WTC11 (cell line): ENCODE measurements around the gene CTNNA2. TPM values are rescaled to one million over a fixed set of nuclear protein-coding genes. Genes with fewer than 3 reads are reported as not detected.

ENCODE experiments used
- ATAC-seq: fragments of 200-7000 bp; cut with Tn5 transposase; 2 replicates; pipeline ENCODE4 v1.10.0; 2021; ENCODE audit warnings: mild to moderate bottlenecking, moderate library complexity
- CTCF ChIA-PET: fragments of 300-600 bp; sonication (Branson Sonifier 250); formaldehyde crosslinking; loops from one replicate; lab custom pipeline; 2021; ENCODE audit warnings: antibody characterized with exemption; lab: Charles Lee
- POLR2A ChIA-PET: fragments of 350-600 bp; sonication (Branson Sonifier 250); formaldehyde crosslinking; loops from one replicate; lab custom pipeline; 2021; ENCODE audit warnings: antibody characterized with exemption; lab: Charles Lee
- DNase-seq: peaks from one replicate; pipeline ENCODE4 v3.0.0; 2021; ENCODE audit warnings: low spot score
- H3K27ac Mint-ChIP-seq: 2 replicates; pipeline ENCODE4 v1.8.0; 2021; ENCODE audit warnings: mixed read lengths
- H3K27me3 Mint-ChIP-seq: 2 replicates; pipeline ENCODE4 v1.8.0; 2021; ENCODE audit warnings: low read depth, mild to moderate bottlenecking, moderate library complexity, mixed read lengths
- H3K36me3 Mint-ChIP-seq: 2 replicates; pipeline ENCODE4 v1.8.0; 2021; ENCODE audit warnings: mixed read lengths
- H3K4me1 Mint-ChIP-seq: 2 replicates; pipeline ENCODE4 v1.8.0; 2022; ENCODE audit warnings: mixed read lengths
- H3K4me3 Mint-ChIP-seq: 2 replicates; pipeline ENCODE4 v1.8.0; 2021; ENCODE audit warnings: mild to moderate bottlenecking, moderate library complexity, mixed read lengths
- H3K9me3 Mint-ChIP-seq: 2 replicates; pipeline ENCODE4 v1.8.0; 2021; ENCODE audit warnings: mixed read lengths
- CBFB ChIP-seq: sonication (generic); formaldehyde crosslinking; IDR thresholded peaks from 2 replicates; pipeline ENCODE4 v1.8.1; 2022; ENCODE audit warnings: mild to moderate bottlenecking, low read depth, missing genetic modification reagents
- EMX1 ChIP-seq: fragments of 250-450 bp; sonication (Bioruptor Pico); IDR thresholded peaks from 2 replicates; pipeline ENCODE4 v1.8.0; 2021; ENCODE audit warnings: mild to moderate bottlenecking
- ESRRA ChIP-seq: sonication (generic); formaldehyde crosslinking; IDR thresholded peaks from 2 replicates; pipeline ENCODE4 v1.8.1; 2022; ENCODE audit warnings: mild to moderate bottlenecking, missing genetic modification reagents, borderline replicate concordance
- FOXK1 ChIP-seq: sonication (generic); formaldehyde crosslinking; IDR thresholded peaks from 2 replicates; pipeline ENCODE4 v1.8.0; 2022; ENCODE audit warnings: mild to moderate bottlenecking, moderate library complexity, missing genetic modification reagents
- GRHL2 ChIP-seq: fragments of 250-450 bp; sonication (Bioruptor Pico); IDR thresholded peaks from 2 replicates; pipeline ENCODE4 v1.8.0; 2022; ENCODE audit warnings: mild to moderate bottlenecking, moderate library complexity; ENCODE audit not compliant: insufficient replicate concordance, severe bottlenecking
- JUN ChIP-seq: sonication (generic); formaldehyde crosslinking; IDR thresholded peaks from 2 replicates; pipeline ENCODE4 v1.8.0; 2023; ENCODE audit warnings: mild to moderate bottlenecking, missing genetic modification reagents
- MYBL2 ChIP-seq: sonication (generic); formaldehyde crosslinking; IDR thresholded peaks from 2 replicates; pipeline ENCODE4 v1.8.1; 2023; ENCODE audit warnings: mild to moderate bottlenecking, moderate library complexity, missing genetic modification reagents
- NFYB ChIP-seq: sonication (generic); formaldehyde crosslinking; conservative IDR thresholded peaks from 2 replicates; pipeline ENCODE4 v1.8.0; 2022; ENCODE audit warnings: low read depth, missing genetic modification reagents
- NR1H2 ChIP-seq: sonication (generic); formaldehyde crosslinking; IDR thresholded peaks from 2 replicates; pipeline ENCODE4 v1.9.0; 2021; ENCODE audit warnings: mild to moderate bottlenecking, moderate library complexity, missing genetic modification reagents
- OVOL2 ChIP-seq: fragments of 250-450 bp; sonication (Bioruptor Pico); IDR thresholded peaks from 2 replicates; pipeline ENCODE4 v1.9.0; 2021; ENCODE audit warnings: mild to moderate bottlenecking, borderline replicate concordance
- TCF7 ChIP-seq: sonication (generic); formaldehyde crosslinking; IDR thresholded peaks from 2 replicates; pipeline ENCODE4 v1.8.0; 2022; ENCODE audit warnings: mild to moderate bottlenecking, low read depth, missing genetic modification reagents, moderate library complexity
- TP53 ChIP-seq: sonication (generic); formaldehyde crosslinking; IDR thresholded peaks from 2 replicates; pipeline ENCODE4 v1.8.1; 2023; ENCODE audit warnings: mild to moderate bottlenecking, missing genetic modification reagents
- ZNF138 ChIP-seq: sonication (generic); formaldehyde crosslinking; conservative IDR thresholded peaks from 2 replicates; pipeline ENCODE4 v1.8.1; 2022; ENCODE audit warnings: mild to moderate bottlenecking, moderate library complexity, missing genetic modification reagents
- ZNF232 ChIP-seq: sonication (generic); formaldehyde crosslinking; IDR thresholded peaks from 2 replicates; pipeline ENCODE4 v1.8.0; 2022; ENCODE audit warnings: mild to moderate bottlenecking, missing genetic modification reagents
- ZNF263 ChIP-seq: sonication (generic); formaldehyde crosslinking; IDR thresholded peaks from 2 replicates; pipeline ENCODE4 v1.8.1; 2022; ENCODE audit warnings: low read depth, mild to moderate bottlenecking, moderate library complexity, missing genetic modification reagents
- total RNA-seq: library from RNA; stranded (reverse); gene quantifications from 3 replicates; pipeline ENCODE4 v1.2.3, GENCODE V29; 2021
- TF ChIP-seq, protein P1 (sequence below): sonication (generic); formaldehyde crosslinking; IDR thresholded peaks from 2 replicates; pipeline ENCODE4 v1.8.0; 2023; ENCODE audit warnings: missing genetic modification reagents, mild to moderate bottlenecking, borderline replicate concordance
- TF ChIP-seq, protein P2 (sequence below): sonication (generic); formaldehyde crosslinking; IDR thresholded peaks from 2 replicates; pipeline ENCODE4 v1.8.0; 2022; ENCODE audit warnings: missing genetic modification reagents
- TF ChIP-seq, protein P3 (sequence below): sonication (generic); formaldehyde crosslinking; IDR thresholded peaks from 2 replicates; pipeline ENCODE4 v1.8.0; 2022; ENCODE audit warnings: mild to moderate bottlenecking, missing genetic modification reagents
- TF ChIP-seq, protein P4 (sequence below): sonication (generic); formaldehyde crosslinking; IDR thresholded peaks from 2 replicates; pipeline ENCODE4 v1.8.1; 2023; ENCODE audit warnings: mild to moderate bottlenecking, missing genetic modification reagents, moderate library complexity
- TF ChIP-seq, protein P5 (sequence below): sonication (generic); formaldehyde crosslinking; IDR thresholded peaks from 2 replicates; pipeline ENCODE4 v1.8.1; 2023; ENCODE audit warnings: mild to moderate bottlenecking, missing genetic modification reagents, moderate library complexity

CTNNA2 gene
- total RNA-seq, 1 experiment from 2014 or later, result 3.8 TPM

DNA sequence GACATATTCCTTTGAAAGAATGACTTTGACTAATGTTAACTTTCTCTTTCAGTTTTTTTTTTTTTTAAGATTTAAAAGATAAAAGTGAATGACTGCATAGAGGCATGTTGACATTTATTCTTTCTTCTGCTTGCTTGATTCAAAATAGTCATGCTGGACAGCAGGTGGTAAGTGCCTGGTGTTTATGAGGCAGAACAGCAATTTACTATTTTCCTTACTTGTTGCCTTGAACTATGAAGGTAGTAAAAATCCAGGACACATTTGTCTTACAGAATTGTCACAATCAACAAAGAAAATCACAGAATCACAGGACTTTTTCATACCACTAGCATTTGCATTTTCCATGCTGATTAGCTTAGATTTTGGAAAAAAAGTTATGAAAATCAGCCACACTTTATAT, 388.3 kb downstream of the CTNNA2 start (continued):
- TF ChIP-seq, protein P1, sequence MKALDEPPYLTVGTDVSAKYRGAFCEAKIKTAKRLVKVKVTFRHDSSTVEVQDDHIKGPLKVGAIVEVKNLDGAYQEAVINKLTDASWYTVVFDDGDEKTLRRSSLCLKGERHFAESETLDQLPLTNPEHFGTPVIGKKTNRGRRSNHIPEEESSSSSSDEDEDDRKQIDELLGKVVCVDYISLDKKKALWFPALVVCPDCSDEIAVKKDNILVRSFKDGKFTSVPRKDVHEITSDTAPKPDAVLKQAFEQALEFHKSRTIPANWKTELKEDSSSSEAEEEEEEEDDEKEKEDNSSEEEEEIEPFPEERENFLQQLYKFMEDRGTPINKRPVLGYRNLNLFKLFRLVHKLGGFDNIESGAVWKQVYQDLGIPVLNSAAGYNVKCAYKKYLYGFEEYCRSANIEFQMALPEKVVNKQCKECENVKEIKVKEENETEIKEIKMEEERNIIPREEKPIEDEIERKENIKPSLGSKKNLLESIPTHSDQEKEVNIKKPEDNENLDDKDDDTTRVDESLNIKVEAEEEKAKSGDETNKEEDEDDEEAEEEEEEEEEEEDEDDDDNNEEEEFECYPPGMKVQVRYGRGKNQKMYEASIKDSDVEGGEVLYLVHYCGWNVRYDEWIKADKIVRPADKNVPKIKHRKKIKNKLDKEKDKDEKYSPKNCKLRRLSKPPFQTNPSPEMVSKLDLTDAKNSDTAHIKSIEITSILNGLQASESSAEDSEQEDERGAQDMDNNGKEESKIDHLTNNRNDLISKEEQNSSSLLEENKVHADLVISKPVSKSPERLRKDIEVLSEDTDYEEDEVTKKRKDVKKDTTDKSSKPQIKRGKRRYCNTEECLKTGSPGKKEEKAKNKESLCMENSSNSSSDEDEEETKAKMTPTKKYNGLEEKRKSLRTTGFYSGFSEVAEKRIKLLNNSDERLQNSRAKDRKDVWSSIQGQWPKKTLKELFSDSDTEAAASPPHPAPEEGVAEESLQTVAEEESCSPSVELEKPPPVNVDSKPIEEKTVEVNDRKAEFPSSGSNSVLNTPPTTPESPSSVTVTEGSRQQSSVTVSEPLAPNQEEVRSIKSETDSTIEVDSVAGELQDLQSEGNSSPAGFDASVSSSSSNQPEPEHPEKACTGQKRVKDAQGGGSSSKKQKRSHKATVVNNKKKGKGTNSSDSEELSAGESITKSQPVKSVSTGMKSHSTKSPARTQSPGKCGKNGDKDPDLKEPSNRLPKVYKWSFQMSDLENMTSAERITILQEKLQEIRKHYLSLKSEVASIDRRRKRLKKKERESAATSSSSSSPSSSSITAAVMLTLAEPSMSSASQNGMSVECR, result no peak
- TF ChIP-seq MYBL2 (CRISPR knock-in tag), result no peak
- no peak for TF ChIP-seq ZNF263 (CRISPR knock-in tag)
- TF ChIP-seq FOXK1 (CRISPR knock-in tag), result no peak
- TF ChIP-seq EMX1 (CRISPR knock-in tag), result no peak
- no peak for TF ChIP-seq JUN (CRISPR knock-in tag)
- no peak for TF ChIP-seq NFYB
- no peak for TF ChIP-seq NR1H2 (CRISPR knock-in tag)
- TF ChIP-seq, protein P2, sequence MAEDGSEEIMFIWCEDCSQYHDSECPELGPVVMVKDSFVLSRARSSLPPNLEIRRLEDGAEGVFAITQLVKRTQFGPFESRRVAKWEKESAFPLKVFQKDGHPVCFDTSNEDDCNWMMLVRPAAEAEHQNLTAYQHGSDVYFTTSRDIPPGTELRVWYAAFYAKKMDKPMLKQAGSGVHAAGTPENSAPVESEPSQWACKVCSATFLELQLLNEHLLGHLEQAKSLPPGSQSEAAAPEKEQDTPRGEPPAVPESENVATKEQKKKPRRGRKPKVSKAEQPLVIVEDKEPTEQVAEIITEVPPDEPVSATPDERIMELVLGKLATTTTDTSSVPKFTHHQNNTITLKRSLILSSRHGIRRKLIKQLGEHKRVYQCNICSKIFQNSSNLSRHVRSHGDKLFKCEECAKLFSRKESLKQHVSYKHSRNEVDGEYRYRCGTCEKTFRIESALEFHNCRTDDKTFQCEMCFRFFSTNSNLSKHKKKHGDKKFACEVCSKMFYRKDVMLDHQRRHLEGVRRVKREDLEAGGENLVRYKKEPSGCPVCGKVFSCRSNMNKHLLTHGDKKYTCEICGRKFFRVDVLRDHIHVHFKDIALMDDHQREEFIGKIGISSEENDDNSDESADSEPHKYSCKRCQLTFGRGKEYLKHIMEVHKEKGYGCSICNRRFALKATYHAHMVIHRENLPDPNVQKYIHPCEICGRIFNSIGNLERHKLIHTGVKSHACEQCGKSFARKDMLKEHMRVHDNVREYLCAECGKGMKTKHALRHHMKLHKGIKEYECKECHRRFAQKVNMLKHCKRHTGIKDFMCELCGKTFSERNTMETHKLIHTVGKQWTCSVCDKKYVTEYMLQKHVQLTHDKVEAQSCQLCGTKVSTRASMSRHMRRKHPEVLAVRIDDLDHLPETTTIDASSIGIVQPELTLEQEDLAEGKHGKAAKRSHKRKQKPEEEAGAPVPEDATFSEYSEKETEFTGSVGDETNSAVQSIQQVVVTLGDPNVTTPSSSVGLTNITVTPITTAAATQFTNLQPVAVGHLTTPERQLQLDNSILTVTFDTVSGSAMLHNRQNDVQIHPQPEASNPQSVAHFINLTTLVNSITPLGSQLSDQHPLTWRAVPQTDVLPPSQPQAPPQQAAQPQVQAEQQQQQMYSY (CRISPR knock-in tag), result no peak
- TF ChIP-seq CBFB, result no peak

DNA sequence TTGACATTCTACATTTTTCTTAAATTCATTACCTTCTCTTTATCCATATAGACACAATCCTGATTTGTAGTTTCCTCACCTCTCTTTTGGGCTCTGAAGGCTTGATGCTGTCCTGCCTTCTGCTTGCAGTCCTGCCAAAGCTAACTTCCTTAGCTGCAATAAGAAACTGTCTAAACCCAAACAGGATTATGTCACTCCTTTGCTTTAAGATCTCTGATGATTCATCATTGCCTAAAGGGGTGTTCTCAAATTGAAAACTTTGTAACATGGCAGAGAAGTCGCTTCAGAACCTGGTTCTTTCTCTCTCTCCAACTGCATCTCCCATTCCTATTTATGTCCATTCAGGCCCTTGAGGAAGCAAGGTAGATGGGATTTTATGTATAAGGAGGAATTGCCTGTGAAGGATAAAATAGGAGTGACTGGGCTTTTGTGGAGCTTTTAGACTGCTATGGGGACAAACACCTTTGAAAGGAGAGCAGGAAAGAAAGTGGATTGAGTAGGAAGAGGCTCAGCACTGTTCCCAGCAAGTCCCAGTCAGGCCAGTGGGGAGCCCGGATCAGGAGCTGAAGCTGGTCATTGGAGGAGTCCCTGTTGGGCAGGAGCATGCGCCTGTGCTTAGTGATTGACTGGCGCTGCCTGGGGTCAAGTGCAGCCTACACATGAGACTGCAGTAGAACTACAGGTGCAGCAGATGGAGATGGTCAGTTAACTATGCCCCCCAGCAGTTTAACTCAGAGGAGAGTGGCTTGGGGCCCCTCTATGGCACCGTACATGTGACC, 390.6 kb downstream of the CTNNA2 start:
- ATAC-seq (peak; percentile 66), DNase-seq (no peak)
- Mint-ChIP-seq H3K36me3 (no peaks in the 10 kb centered on the region), H3K9me3 (no peaks in the 10 kb centered on the region), H3K27ac (no peak overlapping the region), H3K27me3 (no peaks in the 10 kb centered on the region), H3K4me3 (no peak overlapping the region), H3K4me1 (peaks cover 10% of the 10 kb centered on the region)
- ChIA-PET CTCF (no interaction called here), POLR2A (no interaction called here)
- TF ChIP-seq NR1H2 (CRISPR knock-in tag) (no peak), CBFB (no peak), ESRRA (CRISPR knock-in tag) (no peak), ZNF263 (CRISPR knock-in tag) (no peak), ZNF138 (no peak), OVOL2 (CRISPR knock-in tag) (no peak), TP53 (CRISPR knock-in tag) (no peak), GRHL2 (CRISPR knock-in tag) (no peak), TCF7 (CRISPR knock-in tag) (no peak), ZNF232 (no peak)
- TF ChIP-seq, protein P3, sequence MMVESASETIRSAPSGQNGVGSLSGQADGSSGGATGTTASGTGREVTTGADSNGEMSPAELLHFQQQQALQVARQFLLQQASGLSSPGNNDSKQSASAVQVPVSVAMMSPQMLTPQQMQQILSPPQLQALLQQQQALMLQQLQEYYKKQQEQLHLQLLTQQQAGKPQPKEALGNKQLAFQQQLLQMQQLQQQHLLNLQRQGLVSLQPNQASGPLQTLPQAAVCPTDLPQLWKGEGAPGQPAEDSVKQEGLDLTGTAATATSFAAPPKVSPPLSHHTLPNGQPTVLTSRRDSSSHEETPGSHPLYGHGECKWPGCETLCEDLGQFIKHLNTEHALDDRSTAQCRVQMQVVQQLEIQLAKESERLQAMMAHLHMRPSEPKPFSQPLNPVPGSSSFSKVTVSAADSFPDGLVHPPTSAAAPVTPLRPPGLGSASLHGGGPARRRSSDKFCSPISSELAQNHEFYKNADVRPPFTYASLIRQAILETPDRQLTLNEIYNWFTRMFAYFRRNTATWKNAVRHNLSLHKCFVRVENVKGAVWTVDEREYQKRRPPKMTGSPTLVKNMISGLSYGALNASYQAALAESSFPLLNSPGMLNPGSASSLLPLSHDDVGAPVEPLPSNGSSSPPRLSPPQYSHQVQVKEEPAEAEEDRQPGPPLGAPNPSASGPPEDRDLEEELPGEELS (CRISPR knock-in tag), result no peak
- TF ChIP-seq, protein P2 (CRISPR knock-in tag), result no peak
- TF ChIP-seq, protein P4, sequence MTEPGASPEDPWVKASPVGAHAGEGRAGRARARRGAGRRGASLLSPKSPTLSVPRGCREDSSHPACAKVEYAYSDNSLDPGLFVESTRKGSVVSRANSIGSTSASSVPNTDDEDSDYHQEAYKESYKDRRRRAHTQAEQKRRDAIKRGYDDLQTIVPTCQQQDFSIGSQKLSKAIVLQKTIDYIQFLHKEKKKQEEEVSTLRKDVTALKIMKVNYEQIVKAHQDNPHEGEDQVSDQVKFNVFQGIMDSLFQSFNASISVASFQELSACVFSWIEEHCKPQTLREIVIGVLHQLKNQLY, result no peak
- TF ChIP-seq, protein P5, sequence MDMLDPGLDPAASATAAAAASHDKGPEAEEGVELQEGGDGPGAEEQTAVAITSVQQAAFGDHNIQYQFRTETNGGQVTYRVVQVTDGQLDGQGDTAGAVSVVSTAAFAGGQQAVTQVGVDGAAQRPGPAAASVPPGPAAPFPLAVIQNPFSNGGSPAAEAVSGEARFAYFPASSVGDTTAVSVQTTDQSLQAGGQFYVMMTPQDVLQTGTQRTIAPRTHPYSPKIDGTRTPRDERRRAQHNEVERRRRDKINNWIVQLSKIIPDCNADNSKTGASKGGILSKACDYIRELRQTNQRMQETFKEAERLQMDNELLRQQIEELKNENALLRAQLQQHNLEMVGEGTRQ, result no peak
